ENCODE measurements around the gene TNFRSF17.
A peak's percentile ranks its signal among the peaks of the same experiment; 100 is the strongest.
"Not testable (repeated sequence)": the region's sequence is repeated elsewhere in the genome, so short reads cannot be mapped to it uniquely, and the experiment has no call there.

TNFRSF17 gene

DNA sequence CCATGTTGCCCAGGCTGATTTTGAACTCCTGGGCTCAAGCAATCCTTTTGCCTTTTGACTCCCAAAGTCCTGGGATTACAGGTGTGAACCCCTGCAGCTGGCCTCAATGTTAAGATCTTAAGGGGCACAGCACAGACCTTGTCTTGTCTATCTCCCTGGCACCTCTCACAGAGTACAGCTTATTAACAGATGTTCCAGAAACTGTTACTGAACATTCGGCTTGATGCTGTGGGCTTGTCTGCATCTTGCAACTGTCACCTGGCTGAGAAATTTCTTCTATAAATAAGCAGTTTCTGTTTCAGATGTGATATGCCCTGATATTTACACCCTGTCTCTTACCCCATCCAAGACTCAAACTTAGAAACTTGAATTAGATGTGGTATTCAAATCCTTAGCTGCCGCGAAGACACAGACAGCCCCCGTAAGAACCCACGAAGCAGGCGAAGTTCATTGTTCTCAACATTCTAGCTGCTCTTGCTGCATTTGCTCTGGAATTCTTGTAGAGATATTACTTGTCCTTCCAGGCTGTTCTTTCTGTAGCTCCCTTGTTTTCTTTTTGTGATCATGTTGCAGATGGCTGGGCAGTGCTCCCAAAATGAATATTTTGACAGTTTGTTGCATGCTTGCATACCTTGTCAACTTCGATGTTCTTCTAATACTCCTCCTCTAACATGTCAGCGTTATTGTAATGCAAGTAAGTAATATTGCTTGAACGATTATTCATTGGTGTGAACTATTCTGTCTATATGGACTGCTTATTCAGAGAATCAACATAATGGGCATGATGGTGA lies at the start of gene TNFRSF17:
TNFRSF17 (plus strand) TSS at position 450 of the 791 bp plus-strand sequence; CDS start at position 565, 115 bp downstream.
- ATAC-seq, result peak in 1 of 2 donors; percentile 45

DNA sequence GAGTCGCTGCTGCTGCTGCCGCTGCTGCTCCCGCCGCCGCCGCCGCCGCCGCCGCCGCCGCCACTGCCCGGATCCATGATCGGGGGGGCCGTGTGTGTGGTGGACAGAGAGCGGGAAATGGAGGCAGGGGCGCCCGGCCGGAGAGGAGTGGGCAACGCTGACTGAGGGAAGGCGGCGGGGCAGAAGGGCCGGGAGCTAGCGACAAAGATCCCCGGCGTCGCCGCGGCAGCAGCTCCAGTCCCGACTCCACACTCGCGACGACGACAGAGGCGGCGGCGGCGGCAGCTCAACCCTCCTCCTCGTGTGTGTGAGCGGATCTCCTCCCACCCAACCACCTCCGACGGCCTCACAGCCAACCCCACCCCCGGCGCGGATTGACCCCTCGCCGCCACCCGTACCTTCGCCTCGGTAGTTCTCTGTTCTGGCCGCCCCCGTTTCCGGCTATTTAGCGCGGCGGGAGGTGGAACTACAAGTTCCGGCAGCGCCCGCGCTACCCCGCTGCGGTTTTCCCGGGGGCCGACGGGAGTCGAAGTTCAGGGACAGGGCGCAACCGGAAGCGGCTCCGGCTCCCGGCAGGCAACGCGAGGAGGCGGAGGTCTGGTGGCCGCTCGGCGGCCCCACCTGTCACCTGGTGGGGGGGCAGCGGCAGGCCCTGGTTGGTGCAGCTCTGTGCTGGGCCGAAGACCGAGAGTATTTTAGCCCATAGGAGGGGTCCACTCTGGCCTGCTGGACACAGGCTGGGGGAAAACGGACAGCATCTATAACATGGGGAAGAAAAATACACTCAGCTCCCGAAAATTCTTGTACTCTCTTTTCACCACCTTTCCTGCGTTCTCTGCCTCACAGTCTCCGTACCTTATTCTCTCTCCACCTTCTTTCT lies 49.1 kb upstream of the TNFRSF17 start, which contains the start of gene GSPT1:
GSPT1 (minus strand) TSS at position 313 of the 880 bp plus-strand sequence; CDS start at position 77, 236 bp downstream.
- peak; percentile 92 to 93 for ATAC-seq

DNA sequence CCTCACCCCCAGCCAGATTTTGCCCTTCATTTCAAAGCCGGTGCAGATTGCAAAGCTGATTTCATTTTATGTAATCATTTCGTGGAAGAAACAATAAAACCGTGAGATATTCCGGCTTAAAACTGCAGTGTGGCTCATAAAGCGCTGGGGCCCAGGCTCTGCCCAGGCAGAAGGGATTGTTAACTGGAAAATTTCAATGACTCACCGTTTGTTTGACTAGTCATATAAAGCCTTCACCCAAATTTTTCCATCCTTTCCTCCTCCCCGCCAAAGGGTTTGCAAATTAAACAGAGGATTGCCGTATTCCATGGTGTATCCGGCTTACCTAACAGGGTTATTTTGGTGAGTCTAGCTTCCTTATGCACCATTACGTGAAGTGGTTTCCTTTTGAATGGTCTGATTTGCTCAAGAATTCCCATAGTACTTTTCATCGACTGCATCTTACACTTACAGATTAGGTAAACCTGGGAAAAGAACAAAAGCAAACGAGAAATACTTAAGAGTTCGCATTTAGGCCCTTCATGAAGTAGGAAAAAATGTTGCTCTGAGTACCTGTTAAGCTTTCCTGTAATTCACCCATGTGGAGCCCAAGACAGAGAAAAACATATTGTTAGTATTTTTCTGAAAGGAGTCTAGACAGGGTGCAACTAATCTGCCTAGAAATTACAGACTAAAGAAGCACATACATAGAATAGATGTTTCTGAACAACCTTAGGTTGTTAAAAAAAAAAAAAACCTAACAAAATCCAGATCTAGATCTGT lies 48.3 kb upstream of the TNFRSF17 start:
- ATAC-seq, result no peak

DNA sequence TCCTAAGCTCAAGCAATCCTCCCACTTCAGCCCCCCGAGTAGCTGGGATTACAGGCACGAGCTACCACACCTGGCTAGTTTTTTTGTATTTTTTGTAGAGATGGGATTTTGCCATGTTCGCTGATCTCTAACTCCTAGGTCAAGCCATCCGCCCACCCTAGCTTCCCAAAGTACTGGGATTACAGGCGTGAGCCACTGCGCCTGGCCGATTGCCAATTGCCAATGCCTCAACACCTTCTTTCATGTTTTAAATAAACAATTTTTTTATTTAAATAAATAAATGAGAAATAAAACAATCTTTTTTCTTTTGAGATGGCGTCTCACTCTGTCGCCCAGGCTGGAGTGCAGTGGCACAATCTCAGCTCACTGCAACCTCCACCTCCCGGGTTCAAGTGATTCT lies 41.0 kb upstream of the TNFRSF17 start:
- not testable (repeated sequence) for ATAC-seq

DNA sequence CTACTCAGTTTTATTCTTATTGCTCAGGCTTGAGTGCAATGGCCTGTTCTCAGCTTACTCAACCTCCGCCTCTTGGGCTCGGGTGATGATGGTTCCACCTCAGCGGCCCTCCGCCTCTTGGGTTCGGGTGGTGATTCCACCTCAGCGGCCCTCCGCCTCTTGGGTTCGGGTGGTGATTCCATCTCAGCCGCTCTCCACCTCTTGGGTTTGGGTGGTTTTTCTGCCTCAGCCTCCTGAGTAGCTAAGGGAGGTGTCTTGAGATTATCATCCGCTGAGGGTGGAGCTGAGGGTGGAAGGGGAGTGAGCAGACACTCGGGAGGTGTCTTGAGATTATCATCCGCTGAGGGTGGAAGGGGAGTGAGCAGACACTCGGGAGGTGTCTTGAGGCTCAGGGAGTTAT lies 37.7 kb upstream of the TNFRSF17 start:
- ATAC-seq, result not testable (repeated sequence)

DNA sequence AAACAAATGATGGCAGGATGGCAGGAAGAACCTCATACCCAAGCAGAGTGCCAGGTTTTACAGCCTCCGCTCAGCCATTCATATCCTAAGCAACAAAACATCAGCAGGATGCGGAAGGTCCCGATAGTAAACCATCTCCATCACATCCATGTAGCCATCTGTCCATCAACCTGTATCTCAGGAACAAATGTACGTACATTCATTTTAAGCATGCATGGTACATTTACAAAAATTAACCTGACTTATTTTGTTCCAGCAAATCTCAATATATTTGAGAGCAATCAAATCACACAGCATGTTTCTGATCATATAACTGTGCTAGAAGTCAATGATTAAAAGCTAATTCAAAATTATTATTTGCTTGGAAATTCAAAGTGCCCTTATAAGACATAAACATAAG lies 23.1 kb upstream of the TNFRSF17 start, which contains the start of gene NPIPB2:
NPIPB2 (minus strand) TSS at position 101 of the 400 bp plus-strand sequence; CDS start at position 101, 0 bp downstream.
- not testable (repeated sequence) for ATAC-seq

DNA sequence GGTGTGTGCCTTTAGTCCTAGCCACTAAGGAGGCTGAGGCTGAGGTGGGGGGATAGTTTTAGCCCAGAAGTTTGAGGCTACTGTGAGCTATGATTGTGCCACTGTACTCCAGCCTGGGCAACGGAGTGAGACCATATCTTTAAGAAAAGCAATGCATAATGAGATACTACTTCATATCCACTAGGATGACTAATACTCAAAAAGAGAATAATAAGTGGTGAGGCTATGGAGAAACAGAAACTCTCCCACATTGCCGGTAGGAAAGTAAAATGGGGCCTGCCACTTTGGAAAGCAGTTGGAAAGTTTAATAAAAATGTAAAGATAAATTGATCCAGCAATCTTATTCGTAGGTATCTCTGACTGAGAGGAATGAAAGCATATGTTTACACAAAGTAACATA lies 18.6 kb upstream of the TNFRSF17 start:
- no peak for ATAC-seq

DNA sequence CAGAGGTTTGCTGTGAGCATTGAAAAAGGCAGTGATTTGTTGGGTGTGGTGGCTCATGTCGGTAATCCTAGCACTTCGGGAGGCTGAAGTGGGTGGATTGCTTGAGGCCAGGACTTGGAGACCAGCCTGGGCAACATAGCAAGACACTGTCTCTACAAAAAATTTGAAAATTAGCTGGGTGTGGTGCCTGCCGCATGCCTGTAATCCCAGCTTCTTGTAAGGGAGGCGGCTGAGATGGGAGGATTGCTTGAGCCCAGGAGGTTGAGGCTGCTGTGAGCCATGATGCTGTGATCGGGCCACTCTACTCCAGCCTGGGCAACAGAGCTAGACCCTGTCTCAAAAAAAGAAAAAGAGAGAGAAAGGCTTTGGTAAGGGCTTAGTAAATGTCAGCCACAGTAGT lies 16.2 kb upstream of the TNFRSF17 start:
- no peak for ATAC-seq

DNA sequence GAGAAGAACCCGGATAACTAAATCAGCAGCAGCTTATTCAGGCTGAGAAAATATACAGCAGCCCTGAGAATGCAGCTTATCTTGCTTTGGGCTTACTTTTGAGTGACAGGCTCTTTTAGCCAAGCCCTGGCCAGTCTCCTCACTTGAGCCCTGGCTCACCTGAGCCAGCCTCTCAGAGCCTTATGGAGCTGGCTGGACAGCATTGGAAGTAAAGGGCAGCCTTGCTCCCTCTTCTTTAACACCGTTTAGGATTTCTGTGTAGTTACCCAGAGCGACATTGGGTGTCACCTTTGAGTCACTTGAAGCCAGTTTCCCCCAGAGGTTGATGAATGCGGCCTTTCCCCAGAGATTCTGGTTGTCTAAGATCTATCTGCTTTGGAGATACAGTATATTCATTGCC lies 15.5 kb upstream of the TNFRSF17 start:
- no peak for ATAC-seq

DNA sequence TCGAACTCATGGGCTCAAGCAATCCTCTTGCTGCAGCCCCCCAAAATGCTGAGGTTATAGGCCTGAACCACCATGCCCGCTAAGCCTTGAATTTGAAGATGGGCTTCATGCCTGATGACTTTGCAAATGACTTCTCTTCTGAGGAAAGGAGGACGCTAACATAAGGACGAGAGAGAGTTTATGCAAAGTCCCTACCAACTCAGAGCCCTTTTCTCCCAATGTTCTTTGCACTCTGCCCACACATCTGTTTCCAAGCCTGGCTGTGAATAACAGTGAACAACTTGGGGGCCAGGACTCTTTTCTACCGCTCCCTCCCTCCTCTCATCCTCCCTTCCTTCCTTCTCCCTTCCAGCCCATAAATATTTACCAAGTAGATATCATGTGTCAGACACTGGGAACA lies 14.6 kb upstream of the TNFRSF17 start:
- ATAC-seq, result no peak

DNA sequence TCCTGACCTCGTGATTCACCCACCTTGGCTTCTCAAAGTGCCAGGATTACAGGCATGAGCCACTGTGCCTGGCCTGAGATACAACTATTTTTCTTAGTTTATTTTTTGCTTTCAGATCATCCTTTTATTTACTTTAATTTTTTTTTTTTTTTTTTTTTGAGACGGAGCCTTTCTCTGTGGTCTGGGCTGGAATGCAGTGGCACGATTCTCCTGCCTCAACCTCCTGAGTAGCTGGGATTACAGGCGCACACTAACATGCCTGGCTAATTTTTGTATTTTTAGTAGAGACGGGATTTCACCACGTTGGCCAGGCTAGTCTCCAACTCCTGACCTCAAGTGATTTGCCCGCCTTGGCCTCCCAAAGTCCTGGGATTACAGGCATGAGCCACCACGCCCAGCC lies 11.4 kb upstream of the TNFRSF17 start:
- not testable (repeated sequence) for ATAC-seq

DNA sequence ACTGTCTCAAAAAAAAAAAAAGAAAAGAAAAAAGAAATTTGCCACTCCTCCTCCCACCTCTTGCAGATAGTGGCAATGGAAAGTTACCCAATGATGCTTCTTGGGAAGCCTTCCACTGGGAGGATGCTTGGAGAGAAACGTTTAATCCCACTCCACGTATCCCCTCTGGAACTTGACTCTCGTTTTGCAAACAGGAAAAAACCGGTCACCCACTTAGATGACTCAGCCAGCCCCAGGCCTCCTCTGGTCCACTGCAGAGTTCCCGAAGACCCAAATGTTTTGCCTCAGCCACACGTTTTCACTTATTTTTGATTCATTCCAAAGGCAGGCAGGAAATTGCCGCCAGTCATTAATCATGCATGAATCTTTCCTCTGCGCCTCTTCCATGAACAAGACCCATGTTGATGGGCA lies 9.3 kb upstream of the TNFRSF17 start:
- no peak for ATAC-seq

DNA sequence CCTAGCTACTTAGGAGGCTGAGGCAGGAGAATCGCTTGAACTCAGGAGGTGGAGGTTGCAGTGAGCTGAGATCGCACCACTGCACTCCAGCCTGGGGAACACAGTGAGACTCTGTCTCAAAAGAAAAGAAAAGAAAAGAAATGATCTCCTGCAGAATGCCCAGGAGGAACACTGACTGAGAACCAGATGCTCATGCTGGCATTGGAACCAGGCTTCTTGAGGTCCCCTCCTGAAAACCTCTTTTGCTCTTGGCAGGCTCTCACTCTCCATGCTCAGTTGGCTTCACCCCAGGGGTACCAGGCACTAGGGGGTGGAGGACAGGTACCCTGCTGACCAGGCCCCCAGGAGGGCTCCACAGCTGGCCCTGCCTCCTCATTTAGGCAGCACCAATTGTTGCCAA lies 8.5 kb upstream of the TNFRSF17 start:
- ATAC-seq, result no peak

DNA sequence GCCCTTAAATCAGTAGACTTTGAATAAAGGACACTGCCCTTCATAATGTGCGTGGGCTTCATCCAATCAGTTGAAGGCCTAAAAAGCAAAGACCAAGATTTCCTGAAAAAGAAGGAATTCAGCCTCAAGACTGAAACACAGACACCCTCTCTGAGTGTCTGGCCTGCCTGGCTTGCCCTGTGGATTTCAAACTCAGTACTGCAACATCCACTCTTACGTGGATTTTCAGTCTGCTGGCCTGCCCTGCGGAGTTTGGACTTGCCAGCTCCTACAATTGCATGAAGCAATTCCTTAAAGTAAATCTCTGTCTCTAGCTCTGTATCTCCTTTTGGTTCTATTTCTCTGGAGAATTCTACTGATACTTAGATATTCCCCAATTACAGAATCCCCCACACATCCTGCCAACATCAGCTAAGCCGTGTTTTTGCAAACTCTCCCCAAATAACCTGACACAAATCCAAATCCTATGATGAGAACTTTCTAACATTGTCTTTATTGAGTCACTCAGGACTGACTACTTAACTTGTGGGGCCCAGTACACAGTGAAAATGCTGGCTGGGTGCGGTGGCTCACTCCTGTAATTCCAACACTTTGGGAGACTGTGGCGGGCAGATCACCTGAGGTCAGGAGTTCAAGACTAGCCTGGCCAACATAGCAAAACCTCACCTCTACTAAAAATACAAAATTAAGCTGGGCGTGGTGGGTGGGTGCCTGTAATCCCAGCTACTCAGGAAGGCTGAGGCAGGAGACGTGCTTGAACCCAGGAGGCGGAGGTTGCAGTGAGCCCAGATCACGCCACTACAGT lies 7.2 kb upstream of the TNFRSF17 start:
- no peak for ATAC-seq

DNA sequence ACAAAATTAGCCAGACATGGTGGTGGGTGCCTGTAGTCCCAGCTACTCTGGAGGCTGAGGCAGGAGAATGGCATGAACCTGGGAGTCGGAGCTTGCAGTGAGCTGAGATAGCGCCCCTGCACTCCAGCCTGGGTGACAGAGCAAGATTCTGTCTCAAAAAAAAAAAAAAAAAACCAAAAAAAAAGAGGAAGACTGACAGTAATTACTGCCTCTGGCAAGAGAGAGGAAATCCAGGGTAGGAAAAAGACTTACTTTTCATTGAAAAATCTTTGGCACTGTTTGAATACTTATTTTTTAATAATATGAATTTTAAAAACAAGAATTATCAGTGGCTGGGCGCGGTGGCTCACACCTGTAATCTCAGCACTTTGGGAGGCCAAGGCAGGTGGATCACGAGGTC lies 2.6 kb upstream of the TNFRSF17 start:
- not testable (repeated sequence) for ATAC-seq

DNA sequence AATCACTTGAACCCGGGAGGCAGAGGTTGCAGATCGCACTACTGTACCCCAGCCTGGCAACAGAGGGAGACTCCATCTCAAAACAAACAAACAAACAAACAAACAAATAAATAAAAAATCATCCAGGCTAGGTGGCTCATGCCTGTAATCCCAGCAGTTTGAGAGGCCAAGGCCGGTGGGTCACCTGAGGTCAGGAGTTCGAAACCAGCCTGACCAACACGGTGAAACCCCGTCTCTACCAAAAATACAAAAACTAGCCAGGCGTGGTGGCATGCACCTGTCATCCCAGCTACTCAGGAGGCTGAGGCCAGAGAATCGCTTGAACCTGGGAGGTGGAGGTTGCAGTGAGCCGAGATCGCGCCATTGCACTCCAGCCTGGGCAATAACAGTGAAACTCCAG lies 2.0 kb upstream of the TNFRSF17 start:
- ATAC-seq, result not testable (repeated sequence)

DNA sequence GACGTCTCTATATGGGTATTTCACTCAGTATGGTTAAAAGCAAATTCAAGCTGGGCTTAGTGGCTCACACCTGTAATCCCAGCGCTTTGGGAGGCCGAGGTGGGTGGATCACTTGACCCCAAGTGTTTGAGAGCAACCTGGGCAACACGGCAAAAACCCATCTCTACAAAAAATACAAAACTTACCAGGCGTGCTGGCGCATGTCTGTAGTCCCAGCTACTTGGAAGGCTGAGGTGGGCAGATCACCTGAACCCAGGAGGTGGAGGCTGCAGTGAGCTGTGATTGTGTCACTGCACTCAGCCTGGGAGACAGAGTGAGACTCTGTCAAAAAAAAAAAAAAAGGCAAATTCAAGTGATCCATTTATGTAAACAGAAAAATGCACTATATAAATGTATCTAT lies 1.3 kb upstream of the TNFRSF17 start:
- ATAC-seq, result no peak

DNA sequence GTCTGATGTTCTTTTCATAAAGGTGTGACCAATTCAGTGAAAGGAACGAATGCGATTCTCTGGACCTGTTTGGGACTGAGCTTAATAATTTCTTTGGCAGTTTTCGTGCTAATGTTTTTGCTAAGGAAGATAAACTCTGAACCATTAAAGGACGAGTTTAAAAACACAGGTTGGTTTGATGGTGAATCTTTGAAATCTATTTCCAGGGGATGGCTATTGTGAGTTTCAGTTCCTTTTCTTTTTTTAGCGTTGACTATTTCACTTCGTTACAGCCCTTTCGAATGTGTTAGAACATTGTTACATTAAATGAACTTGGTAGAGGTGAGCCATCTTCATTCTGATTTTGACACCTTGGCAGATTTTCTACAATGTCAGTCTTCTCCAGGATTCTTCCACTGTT lies 1.2 kb downstream of the TNFRSF17 start:
- no peak for ATAC-seq

DNA sequence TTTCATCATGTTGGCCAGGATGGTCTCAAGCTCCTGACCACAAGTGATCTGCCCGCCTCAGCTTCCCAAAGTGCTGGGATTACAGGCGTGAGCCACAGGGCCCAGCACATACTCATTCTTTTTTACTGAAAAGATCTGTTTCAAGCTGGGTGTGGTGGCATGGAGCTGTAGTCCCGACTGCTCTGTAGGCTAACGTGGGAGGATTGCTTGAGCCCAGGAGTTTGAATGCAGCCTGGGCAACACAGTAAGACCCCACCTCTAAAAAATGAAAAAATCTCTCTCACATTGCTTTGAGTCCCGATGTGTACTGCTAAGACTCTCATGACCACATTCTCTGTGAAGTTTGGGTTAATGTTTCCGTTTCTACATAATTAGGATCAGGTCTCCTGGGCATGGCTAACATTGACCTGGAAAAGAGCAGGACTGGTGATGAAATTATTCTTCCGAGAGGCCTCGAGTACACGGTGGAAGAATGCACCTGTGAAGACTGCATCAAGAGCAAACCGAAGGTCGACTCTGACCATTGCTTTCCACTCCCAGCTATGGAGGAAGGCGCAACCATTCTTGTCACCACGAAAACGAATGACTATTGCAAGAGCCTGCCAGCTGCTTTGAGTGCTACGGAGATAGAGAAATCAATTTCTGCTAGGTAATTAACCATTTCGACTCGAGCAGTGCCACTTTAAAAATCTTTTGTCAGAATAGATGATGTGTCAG lies 2.3 kb downstream of the TNFRSF17 start:
- ATAC-seq, result no peak

DNA sequence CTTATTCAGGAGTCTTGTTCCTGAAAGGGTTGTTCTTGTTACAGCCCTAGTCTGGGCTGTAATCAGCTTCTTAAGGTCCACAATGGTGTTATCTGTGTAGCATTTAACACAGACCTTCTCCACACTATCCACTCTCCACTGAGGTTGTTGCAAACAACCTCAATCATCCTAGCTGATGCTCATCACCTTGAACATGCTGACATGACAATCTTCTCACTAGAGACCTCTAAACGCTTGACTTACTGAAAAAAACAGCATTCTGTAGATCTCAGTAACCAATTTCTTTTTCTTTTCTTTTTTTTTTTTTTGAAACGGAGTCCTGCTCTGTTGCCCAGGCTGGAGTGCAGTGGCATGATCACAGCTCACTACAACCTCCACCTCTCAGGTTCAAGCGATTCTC lies 3.6 kb downstream of the TNFRSF17 start:
- no peak for ATAC-seq

DNA sequence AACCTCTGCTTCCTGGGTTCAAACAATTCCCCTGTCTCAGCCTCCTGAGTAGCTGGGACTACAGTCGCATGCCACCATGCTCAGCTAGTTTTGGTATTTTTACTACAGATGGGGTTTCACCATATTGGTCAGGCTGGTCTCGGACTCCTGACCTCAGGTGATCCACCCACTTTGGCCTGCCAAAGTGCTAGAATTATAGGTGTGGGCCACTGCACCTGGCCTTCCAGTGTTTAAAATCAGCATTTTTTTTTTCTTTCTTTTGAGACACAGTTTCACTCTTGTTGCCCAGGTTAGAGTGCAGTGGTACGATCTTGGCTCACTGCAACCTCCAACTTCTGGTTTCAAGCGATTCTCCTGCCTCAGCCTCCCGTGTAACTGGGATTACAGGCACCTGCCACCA lies 5.3 kb downstream of the TNFRSF17 start:
- not testable (repeated sequence) for ATAC-seq
